ENCODE measurements around the gene TEX10.

GRCh38 chr9:100296407-100296806 lies 56.3 kb downstream of the TEX10 start:
- TF ChIP-seq, protein P1, sequence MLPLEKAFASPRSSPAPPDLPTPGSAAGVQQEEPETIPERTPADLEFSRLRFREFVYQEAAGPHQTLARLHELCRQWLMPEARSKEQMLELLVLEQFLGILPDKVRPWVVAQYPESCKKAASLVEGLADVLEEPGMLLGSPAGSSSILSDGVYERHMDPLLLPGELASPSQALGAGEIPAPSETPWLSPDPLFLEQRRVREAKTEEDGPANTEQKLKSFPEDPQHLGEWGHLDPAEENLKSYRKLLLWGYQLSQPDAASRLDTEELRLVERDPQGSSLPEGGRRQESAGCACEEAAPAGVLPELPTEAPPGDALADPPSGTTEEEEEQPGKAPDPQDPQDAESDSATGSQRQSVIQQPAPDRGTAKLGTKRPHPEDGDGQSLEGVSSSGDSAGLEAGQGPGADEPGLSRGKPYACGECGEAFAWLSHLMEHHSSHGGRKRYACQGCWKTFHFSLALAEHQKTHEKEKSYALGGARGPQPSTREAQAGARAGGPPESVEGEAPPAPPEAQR (tag by site-specific recombination; IDR thresholded peaks at IDR 0.05): no peak
- TF ChIP-seq, protein P2, sequence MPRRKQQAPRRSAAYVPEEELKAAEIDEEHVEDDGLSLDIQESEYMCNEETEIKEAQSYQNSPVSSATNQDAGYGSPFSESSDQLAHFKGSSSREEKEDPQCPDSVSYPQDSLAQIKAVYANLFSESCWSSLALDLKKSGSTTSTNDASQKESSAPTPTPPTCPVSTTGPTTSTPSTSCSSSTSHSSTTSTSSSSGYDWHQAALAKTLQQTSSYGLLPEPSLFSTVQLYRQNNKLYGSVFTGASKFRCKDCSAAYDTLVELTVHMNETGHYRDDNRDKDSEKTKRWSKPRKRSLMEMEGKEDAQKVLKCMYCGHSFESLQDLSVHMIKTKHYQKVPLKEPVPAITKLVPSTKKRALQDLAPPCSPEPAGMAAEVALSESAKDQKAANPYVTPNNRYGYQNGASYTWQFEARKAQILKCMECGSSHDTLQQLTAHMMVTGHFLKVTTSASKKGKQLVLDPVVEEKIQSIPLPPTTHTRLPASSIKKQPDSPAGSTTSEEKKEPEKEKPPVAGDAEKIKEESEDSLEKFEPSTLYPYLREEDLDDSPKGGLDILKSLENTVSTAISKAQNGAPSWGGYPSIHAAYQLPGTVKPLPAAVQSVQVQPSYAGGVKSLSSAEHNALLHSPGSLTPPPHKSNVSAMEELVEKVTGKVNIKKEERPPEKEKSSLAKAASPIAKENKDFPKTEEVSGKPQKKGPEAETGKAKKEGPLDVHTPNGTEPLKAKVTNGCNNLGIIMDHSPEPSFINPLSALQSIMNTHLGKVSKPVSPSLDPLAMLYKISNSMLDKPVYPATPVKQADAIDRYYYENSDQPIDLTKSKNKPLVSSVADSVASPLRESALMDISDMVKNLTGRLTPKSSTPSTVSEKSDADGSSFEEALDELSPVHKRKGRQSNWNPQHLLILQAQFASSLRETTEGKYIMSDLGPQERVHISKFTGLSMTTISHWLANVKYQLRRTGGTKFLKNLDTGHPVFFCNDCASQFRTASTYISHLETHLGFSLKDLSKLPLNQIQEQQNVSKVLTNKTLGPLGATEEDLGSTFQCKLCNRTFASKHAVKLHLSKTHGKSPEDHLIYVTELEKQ (tag by site-specific recombination; IDR thresholded peaks at IDR 0.05; ENCODE audit: borderline replicate concordance): no peak
- no peak for TF ChIP-seq ZNF274 (IDR thresholded peaks at IDR 0.05; ENCODE audit: low read length)
- no peak for TF ChIP-seq ZNF274 (tag by site-specific recombination; IDR thresholded peaks at IDR 0.05; ENCODE audit: borderline replicate concordance)
- no peak for TF ChIP-seq ZNF514 (tag by site-specific recombination; IDR thresholded peaks at IDR 0.05)
- TF ChIP-seq ZBTB21 (tag by site-specific recombination; IDR thresholded peaks at IDR 0.05): no peak
- no peak for TF ChIP-seq GFI1B (tag by site-specific recombination; IDR thresholded peaks at IDR 0.05)
